ENCODE measurements around the gene CYTH4. TPM values are rescaled to one million over a fixed set of nuclear protein-coding genes. Genes with fewer than 3 reads are reported as not detected.

The CYTH4 gene
- total RNA-seq, 1 donor from 2014 or later: not detected

DNA sequence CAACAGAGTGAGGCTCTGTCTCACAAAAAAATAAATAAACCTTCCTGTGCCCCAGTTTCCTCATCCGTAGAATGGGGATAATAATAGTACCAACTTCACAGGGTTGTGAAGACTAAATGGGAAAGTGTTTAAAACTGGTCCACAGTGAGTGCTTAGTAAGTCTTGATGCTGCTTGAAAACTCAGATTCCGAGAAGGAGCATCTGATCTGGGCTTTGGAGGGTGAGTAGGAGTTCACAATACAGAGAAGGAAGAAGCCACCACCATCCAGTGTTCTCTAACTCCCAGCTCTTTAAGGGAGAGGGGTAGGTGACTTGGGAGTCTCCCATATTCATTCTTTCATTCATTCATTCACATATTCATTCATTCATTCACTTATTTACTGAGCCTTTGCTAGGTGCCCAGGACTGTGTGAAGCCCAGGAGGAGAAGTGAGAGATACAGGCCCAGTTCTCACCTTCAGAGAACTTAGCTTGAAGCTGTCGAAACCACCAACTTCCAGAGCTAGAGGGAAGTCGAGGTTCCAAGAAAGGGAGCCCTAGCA lies 17.7 kb downstream of the CYTH4 start:
- peaks cover 3% of the 10 kb centered on the region for H3K4me1 Mint-ChIP-seq (ENCODE audit: low read depth, unreplicated experiment)
- no peaks in the 10 kb centered on the region for H3K36me3 Mint-ChIP-seq (ENCODE audit: unreplicated experiment)
- no peak for DNase-seq
- no peak overlapping the region for H3K27ac Mint-ChIP-seq (ENCODE audit: unreplicated experiment)
- H3K27me3 Mint-ChIP-seq (ENCODE audit: unreplicated experiment): peaks cover 15% of the 10 kb centered on the region
- H3K9me3 Mint-ChIP-seq (ENCODE audit: unreplicated experiment): peaks cover 3% of the 10 kb centered on the region
- TF ChIP-seq, protein P1, sequence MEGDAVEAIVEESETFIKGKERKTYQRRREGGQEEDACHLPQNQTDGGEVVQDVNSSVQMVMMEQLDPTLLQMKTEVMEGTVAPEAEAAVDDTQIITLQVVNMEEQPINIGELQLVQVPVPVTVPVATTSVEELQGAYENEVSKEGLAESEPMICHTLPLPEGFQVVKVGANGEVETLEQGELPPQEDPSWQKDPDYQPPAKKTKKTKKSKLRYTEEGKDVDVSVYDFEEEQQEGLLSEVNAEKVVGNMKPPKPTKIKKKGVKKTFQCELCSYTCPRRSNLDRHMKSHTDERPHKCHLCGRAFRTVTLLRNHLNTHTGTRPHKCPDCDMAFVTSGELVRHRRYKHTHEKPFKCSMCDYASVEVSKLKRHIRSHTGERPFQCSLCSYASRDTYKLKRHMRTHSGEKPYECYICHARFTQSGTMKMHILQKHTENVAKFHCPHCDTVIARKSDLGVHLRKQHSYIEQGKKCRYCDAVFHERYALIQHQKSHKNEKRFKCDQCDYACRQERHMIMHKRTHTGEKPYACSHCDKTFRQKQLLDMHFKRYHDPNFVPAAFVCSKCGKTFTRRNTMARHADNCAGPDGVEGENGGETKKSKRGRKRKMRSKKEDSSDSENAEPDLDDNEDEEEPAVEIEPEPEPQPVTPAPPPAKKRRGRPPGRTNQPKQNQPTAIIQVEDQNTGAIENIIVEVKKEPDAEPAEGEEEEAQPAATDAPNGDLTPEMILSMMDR (IDR thresholded peaks at IDR 0.05; ENCODE audit: partially characterized antibody, unreplicated experiment): no peak
- H3K4me3 Mint-ChIP-seq (ENCODE audit: unreplicated experiment): no peak overlapping the region

DNA sequence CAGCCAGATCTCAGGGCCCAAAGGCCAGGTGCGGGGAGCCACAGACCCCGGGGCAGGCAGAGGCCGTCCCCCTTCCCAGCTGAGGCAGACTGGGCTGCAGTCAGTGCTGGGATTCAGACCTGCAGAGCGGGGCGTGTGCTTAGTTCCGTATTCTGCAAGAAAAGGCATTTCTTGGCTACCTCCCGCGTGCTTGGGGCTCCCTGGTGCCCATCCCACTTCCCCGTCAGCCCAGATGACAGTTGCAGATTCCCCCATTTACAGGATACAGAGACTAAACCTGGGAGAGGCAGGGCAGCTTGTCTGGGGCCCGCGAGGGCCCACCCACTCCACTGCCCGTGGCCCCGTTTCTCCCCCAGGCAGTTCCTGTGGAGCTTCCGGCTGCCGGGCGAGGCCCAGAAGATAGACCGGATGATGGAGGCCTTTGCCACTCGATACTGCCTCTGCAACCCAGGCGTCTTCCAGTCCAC lies 18.3 kb downstream of the CYTH4 start:
- Mint-ChIP-seq H3K9me3 (ENCODE audit: unreplicated experiment) (peaks cover 3% of the 10 kb centered on the region), H3K27ac (ENCODE audit: unreplicated experiment) (no peak overlapping the region)

DNA sequence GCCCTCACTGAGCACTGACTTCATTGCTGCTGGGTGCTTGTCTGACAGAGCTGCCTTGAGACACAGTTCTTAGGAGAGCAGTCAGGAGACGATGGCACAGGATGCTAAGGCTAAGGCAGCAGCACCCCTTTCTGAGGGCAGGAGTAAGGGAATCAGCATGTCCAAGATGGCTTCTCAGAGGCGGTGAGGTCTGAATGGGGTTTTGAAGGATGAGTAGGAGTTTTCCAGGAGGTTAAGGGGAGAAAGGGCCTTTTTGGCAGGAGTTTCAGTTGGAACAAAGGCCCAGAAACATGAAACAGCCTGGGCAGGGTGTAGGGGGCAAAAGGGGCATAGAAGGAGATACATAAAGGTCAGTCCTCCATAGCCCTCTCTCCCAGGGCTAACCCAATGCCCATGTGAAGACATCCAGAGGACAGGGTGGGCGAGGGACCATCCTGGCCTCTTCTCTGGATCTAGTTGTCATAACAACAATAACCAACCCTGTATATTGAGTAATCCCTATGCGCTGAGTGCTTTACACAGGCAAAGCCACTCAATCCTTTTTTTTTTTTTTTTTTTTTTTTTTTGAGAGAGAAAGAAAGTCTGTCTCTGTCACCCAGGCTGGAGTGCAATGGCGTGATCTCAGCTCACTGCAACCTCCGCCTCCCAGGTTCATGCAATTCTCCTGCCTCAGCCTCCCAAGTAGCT lies 19.0 kb downstream of the CYTH4 start:
- TF ChIP-seq, protein P1 (IDR thresholded peaks at IDR 0.05; ENCODE audit: partially characterized antibody, unreplicated experiment): no peak
- H3K27me3 Mint-ChIP-seq (ENCODE audit: unreplicated experiment): peaks cover 15% of the 10 kb centered on the region
- H3K4me3 Mint-ChIP-seq (ENCODE audit: unreplicated experiment): no peak overlapping the region
- H3K36me3 Mint-ChIP-seq (ENCODE audit: unreplicated experiment): no peaks in the 10 kb centered on the region
- DNase-seq: no peak
- H3K27ac Mint-ChIP-seq (ENCODE audit: unreplicated experiment): no peak overlapping the region
- H3K9me3 Mint-ChIP-seq (ENCODE audit: unreplicated experiment): peaks cover 3% of the 10 kb centered on the region
- H3K4me1 Mint-ChIP-seq (ENCODE audit: low read depth, unreplicated experiment): peaks cover 3% of the 10 kb centered on the region

More for the DNA sequence above, 18.3 kb downstream of the CYTH4 start:
- H3K4me3 Mint-ChIP-seq (ENCODE audit: unreplicated experiment): no peak overlapping the region
- H3K36me3 Mint-ChIP-seq (ENCODE audit: unreplicated experiment): no peaks in the 10 kb centered on the region
- peaks cover 15% of the 10 kb centered on the region for H3K27me3 Mint-ChIP-seq (ENCODE audit: unreplicated experiment)
- TF ChIP-seq, protein P1 (IDR thresholded peaks at IDR 0.05; ENCODE audit: partially characterized antibody, unreplicated experiment): no peak
- H3K4me1 Mint-ChIP-seq (ENCODE audit: low read depth, unreplicated experiment): peaks cover 3% of the 10 kb centered on the region
- no peak for DNase-seq

DNA sequence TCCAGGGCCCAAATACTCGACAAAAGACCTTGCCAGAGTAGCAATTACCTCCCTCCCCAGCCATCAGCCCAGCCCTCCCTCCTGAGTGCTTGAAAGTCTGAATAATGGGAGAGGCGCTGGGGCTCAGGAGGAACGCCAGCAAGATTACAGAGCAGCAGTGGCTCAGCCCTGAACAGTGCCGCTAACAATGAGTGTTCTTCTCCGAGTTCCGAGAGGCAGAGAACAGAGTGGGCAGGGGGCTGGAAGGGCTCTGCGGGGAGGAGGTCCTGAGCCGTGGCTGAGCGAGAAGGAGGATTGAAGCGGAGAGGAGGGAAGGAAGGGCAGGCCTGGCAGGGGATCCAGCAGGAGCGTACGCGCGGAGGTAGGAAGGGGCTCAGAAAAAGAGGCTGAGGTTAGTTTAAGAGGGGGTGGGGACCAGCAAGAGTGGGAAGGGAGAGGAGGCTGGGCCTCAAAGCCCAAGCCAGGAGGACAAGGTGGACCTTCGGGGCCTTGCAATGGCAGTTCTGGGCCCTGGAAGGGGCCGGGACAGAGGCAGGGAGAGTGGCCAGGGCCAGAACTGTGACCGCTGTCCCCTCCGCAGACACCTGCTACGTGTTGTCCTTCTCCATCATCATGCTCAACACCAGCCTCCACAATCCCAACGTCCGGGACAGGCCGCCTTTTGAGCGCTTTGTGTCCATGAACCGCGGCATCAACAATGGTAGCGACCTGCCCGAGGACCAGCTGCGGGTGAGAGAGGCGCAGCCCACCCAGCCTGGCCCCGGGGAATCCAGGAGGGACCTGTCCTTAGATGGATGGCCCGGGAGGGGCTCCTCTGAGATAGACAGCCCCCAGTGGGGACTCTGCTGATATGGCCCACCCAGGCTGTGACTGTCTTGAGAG lies 20.6 kb downstream of the CYTH4 start:
- Mint-ChIP-seq H3K27me3 (ENCODE audit: unreplicated experiment) (peaks cover 17% of the 10 kb centered on the region), H3K9me3 (ENCODE audit: unreplicated experiment) (peaks cover 8% of the 10 kb centered on the region), H3K4me1 (ENCODE audit: low read depth, unreplicated experiment) (peaks cover 12% of the 10 kb centered on the region), H3K27ac (ENCODE audit: unreplicated experiment) (no peak overlapping the region), H3K36me3 (ENCODE audit: unreplicated experiment) (no peaks in the 10 kb centered on the region), H3K4me3 (ENCODE audit: unreplicated experiment) (no peak overlapping the region)
- TF ChIP-seq, protein P1 (IDR thresholded peaks at IDR 0.05; ENCODE audit: partially characterized antibody, unreplicated experiment): no peak
- no peak for DNase-seq
